HG03139 (cell line): ENCODE data around the gene SBF2.
A peak's percentile ranks its signal among the peaks of the same experiment; 100 is the strongest.

Experiments used
- ATAC-seq: cut with Tn5 transposase; IDR thresholded peaks from one replicate; pipeline ENCODE4 v1.9.1; 2021; ENCODE audit not compliant: unreplicated experiment

Gene SBF2

GRCh38 chr11:9787981-9788521 lies 506.0 kb downstream of the SBF2 start:
- ATAC-seq: no peak

- ATAC-seq: no peak
These were observed 506.8 kb downstream of the SBF2 start for GRCh38 chr11:9787260-9787659.

GRCh38 chr11:9784602-9785315 lies 509.3 kb downstream of the SBF2 start:
- ATAC-seq: no peak

- ATAC-seq: no peak
These were observed 510.0 kb downstream of the SBF2 start for GRCh38 chr11:9783986-9784385.

- no peak for ATAC-seq
These were observed 513.1 kb downstream of the SBF2 start for GRCh38 chr11:9780929-9781328.

- ATAC-seq: no peak
These were observed 516.5 kb downstream of the SBF2 start for GRCh38 chr11:9777525-9777924.

GRCh38 chr11:9777066-9777465 lies 517.0 kb downstream of the SBF2 start:
- ATAC-seq: no peak

GRCh38 chr11:9776203-9776602 lies 517.8 kb downstream of the SBF2 start:
- no peak for ATAC-seq

- no peak for ATAC-seq
These were observed 518.6 kb downstream of the SBF2 start for GRCh38 chr11:9775398-9775779.

GRCh38 chr11:9774591-9775397 lies 519.2 kb downstream of the SBF2 start:
- no peak for ATAC-seq

- ATAC-seq: no peak
These were observed 519.9 kb downstream of the SBF2 start for GRCh38 chr11:9774109-9774508.

GRCh38 chr11:9773524-9773923 lies 520.5 kb downstream of the SBF2 start:
- no peak for ATAC-seq

- ATAC-seq: no peak
These were observed 521.8 kb downstream of the SBF2 start for GRCh38 chr11:9772218-9772617.

GRCh38 chr11:9771071-9771511 lies 522.9 kb downstream of the SBF2 start:
- ATAC-seq: no peak

GRCh38 chr11:9769621-9770020 lies 524.4 kb downstream of the SBF2 start:
- no peak for ATAC-seq

GRCh38 chr11:9765320-9766101 lies 528.5 kb downstream of the SBF2 start:
- ATAC-seq: no peak

GRCh38 chr11:9763301-9763700 lies 530.7 kb downstream of the SBF2 start:
- no peak for ATAC-seq

- no peak for ATAC-seq
These were observed 531.5 kb downstream of the SBF2 start for GRCh38 chr11:9762531-9762930.

- ATAC-seq: no peak
These were observed 532.5 kb downstream of the SBF2 start for GRCh38 chr11:9761441-9761945.

- no peak for ATAC-seq
These were observed 533.8 kb downstream of the SBF2 start for GRCh38 chr11:9760193-9760575.

GRCh38 chr11:9759519-9760192 lies 534.4 kb downstream of the SBF2 start:
- peak; percentile 31 for ATAC-seq
